NOMO-1 treated with dmso at 0.1 percent for 144 hours (cell line): ENCODE data around the gene ANK3.

Source experiments
- DNase-seq: peaks from one replicate; lab custom pipeline; 2025; ENCODE audit not compliant: unreplicated experiment; lab: John Stamatoyannopoulos, UW

ANK3 gene

GRCh38 chr10:60348982-60349381 lies 40.7 kb downstream of the ANK3 start:
- DNase-seq = no peak

- DNase-seq = no peak
Measured at GRCh38 chr10:60347270-60347669, 42.4 kb downstream of the ANK3 start.

- DNase-seq = no peak
Measured at GRCh38 chr10:60346661-60347060, 43.0 kb downstream of the ANK3 start.

- DNase-seq = no peak
Measured at GRCh38 chr10:60343254-60343653, 46.4 kb downstream of the ANK3 start.

GRCh38 chr10:60341969-60342368 lies 47.7 kb downstream of the ANK3 start:
- DNase-seq = no peak

GRCh38 chr10:60340973-60341372 lies 48.7 kb downstream of the ANK3 start:
- no peak for DNase-seq

GRCh38 chr10:60339757-60340156 lies 49.9 kb downstream of the ANK3 start:
- DNase-seq = no peak

- no peak for DNase-seq
Measured at GRCh38 chr10:60338786-60339185, 50.9 kb downstream of the ANK3 start.

- no peak for DNase-seq
Measured at GRCh38 chr10:60338002-60338564, 51.6 kb downstream of the ANK3 start.

GRCh38 chr10:60336901-60337630 lies 52.6 kb downstream of the ANK3 start:
- no peak for DNase-seq

- DNase-seq = no peak
Measured at GRCh38 chr10:60335708-60336107, 54.0 kb downstream of the ANK3 start.

- DNase-seq = no peak
Measured at GRCh38 chr10:60334991-60335390, 54.7 kb downstream of the ANK3 start.

GRCh38 chr10:60332371-60332770 lies 57.3 kb downstream of the ANK3 start:
- no peak for DNase-seq

GRCh38 chr10:60331886-60332285 lies 57.8 kb downstream of the ANK3 start:
- no peak for DNase-seq

- no peak for DNase-seq
Measured at GRCh38 chr10:60323162-60323561, 66.5 kb downstream of the ANK3 start.

- no peak for DNase-seq
Measured at GRCh38 chr10:60320666-60321065, 69.0 kb downstream of the ANK3 start.

GRCh38 chr10:60316029-60316428 lies 73.6 kb downstream of the ANK3 start:
- no peak for DNase-seq

- DNase-seq = no peak
Measured at GRCh38 chr10:60315311-60315710, 74.4 kb downstream of the ANK3 start.

GRCh38 chr10:60314069-60314940 lies 75.4 kb downstream of the ANK3 start:
- no peak for DNase-seq

GRCh38 chr10:60313589-60313952 lies 76.1 kb downstream of the ANK3 start:
- no peak for DNase-seq

- DNase-seq = no peak
Measured at GRCh38 chr10:60312818-60313588, 76.7 kb downstream of the ANK3 start.
